CD4-positive, CD25-positive, alpha-beta regulatory T cell (primary cell): ENCODE measurements around the gene RNPC3. TPM values are rescaled to one million over a fixed set of nuclear protein-coding genes. Genes with fewer than 3 reads are reported as not detected.

Experiments
- ATAC-seq, 2 donors: fragments of 150-1000 bp; cut with Tn5 transposase; one replicate each; pipeline ENCODE4 v1.10.0; 2021; ENCODE audit warnings: low read depth in 2 of 2, moderate number of reproducible peaks in 2 of 2, moderate library complexity in 1 of 2
- DNase-seq, 3 donors: peaks; one replicate each; pipeline versions ENCODE4 v3.0.0 to v3.0.0-alpha.2; 2012 to 2022; ENCODE audit warnings: mixed read lengths in 1 of 3
- H3K27ac ChIP-seq: one replicate; pipeline ENCODE4 v1.7.0; 2013; ENCODE audit warnings: mild to moderate bottlenecking, low read length; ENCODE audit not compliant: insufficient read depth, poor library complexity, severe bottlenecking
- H3K27me3 ChIP-seq: one replicate; pipeline ENCODE4 v1.7.0; 2013; ENCODE audit warnings: low read length; ENCODE audit not compliant: control insufficient read depth, insufficient read depth
- H3K36me3 ChIP-seq: one replicate; pipeline ENCODE4 v1.7.0; 2013; ENCODE audit warnings: mild to moderate bottlenecking, low read length, moderate library complexity; ENCODE audit not compliant: control insufficient read depth, insufficient read depth
- H3K4me1 ChIP-seq: 2 replicates; pipeline ENCODE4 v1.7.0; 2013; ENCODE audit warnings: mild to moderate bottlenecking, low read length; ENCODE audit not compliant: insufficient read depth, control insufficient read depth, poor library complexity, severe bottlenecking
- H3K4me3 ChIP-seq: one replicate; pipeline ENCODE4 v1.7.0; 2013; ENCODE audit warnings: low read depth, mild to moderate bottlenecking, low read length, moderate library complexity
- H3K9me3 ChIP-seq, 2 experiments: 1 replicate in 1 of 2; 2 replicates in 1 of 2; pipeline ENCODE4 v1.7.0; 2013; ENCODE audit warnings: low read length in 2 of 2, mild to moderate bottlenecking in 1 of 2, moderate library complexity in 1 of 2; ENCODE audit not compliant: control insufficient read depth in 2 of 2
- H3K27ac Mint-ChIP-seq, 3 donors: one replicate each; pipeline ENCODE4 v1.8.0; 2020 to 2022; ENCODE audit warnings: mild to moderate bottlenecking in 3 of 3, mixed read lengths in 3 of 3, moderate library complexity in 2 of 3
- H3K27me3 Mint-ChIP-seq: one replicate; pipeline ENCODE4 v1.8.0; 2022; ENCODE audit warnings: mild to moderate bottlenecking, mixed read lengths
- H3K36me3 Mint-ChIP-seq: one replicate; pipeline ENCODE4 v1.8.0; 2020; ENCODE audit warnings: mixed read lengths
- H3K4me1 Mint-ChIP-seq, 4 donors: one replicate each; pipeline ENCODE4 v1.8.0; 2020 to 2022; ENCODE audit warnings: mixed read lengths in 4 of 4, mild to moderate bottlenecking in 1 of 4
- H3K4me3 Mint-ChIP-seq, 4 donors: one replicate each; pipeline ENCODE4 v1.8.0; 2020 to 2022; ENCODE audit warnings: mild to moderate bottlenecking in 4 of 4, mixed read lengths in 4 of 4, moderate library complexity in 3 of 4
- H3K9me3 Mint-ChIP-seq, 7 donors: one replicate each; pipeline ENCODE4 v1.8.0; 2020 to 2022; ENCODE audit warnings: mixed read lengths in 7 of 7, mild to moderate bottlenecking in 3 of 7, moderate library complexity in 2 of 7
- polyA plus RNA-seq, 4 donors: library from polyadenylated mRNA; unstranded; fragments of 300-500 nt; fragmentation: Illumina TruSeq; gene quantifications; one replicate each; pipeline ENCODE4 v1.2.3, GENCODE V29; 2021
- total RNA-seq: library from RNA; stranded (reverse); gene quantifications from one replicate; pipeline ENCODE4 v1.2.3, GENCODE V29; 2022

RNPC3 gene
- total and polyA plus RNA-seq, 5 donors from 2014 or later: 15.3 to 51.1 (median 20.4) TPM

GRCh38 chr1:103513711-103514110 is 11.8 kb upstream of the RNPC3 start:
- Mint-ChIP-seq H3K36me3 (peaks cover 22% of the 10 kb centered on the region), H3K4me1 (peaks cover 5 to 13% (median 6%) of the 10 kb centered on the region in 4 donors), H3K27ac (no peak overlapping the region), H3K27me3 (no peaks in the 10 kb centered on the region), H3K4me3 (no peak overlapping the region), H3K9me3 (peaks cover 0 to 15% (median 0%) of the 10 kb centered on the region in 7 donors)
- no peak for DNase-seq
- ATAC-seq: no peak
- H3K4me1 ChIP-seq: no peaks in the 10 kb centered on the region
- H3K9me3 ChIP-seq: no peaks in the 10 kb centered on the region
- H3K4me3 ChIP-seq: no peak overlapping the region
- no peak overlapping the region for H3K27ac ChIP-seq
- no peaks in the 10 kb centered on the region for H3K36me3 ChIP-seq
- H3K27me3 ChIP-seq: no peaks in the 10 kb centered on the region

GRCh38 chr1:103514920-103515503 is 10.5 kb upstream of the RNPC3 start:
- Mint-ChIP-seq H3K36me3 (peaks cover 21% of the 10 kb centered on the region), H3K4me3 (no peak overlapping the region), H3K4me1 (peaks cover 5 to 13% (median 6%) of the 10 kb centered on the region in 4 donors), H3K9me3 (peaks cover 0 to 15% (median 0%) of the 10 kb centered on the region in 7 donors), H3K27ac (peak overlapping the region in 1 of 3 donors; percentile 10), H3K27me3 (no peaks in the 10 kb centered on the region)
- Histone ChIP-seq H3K27me3 (no peaks in the 10 kb centered on the region), H3K9me3 (no peaks in the 10 kb centered on the region), H3K27ac (no peak overlapping the region), H3K4me1 (no peaks in the 10 kb centered on the region), H3K4me3 (peak overlapping the region; percentile 3), H3K36me3 (no peaks in the 10 kb centered on the region)
- ATAC-seq (peak; percentile 86), DNase-seq (peak in 2 of 3 donors; percentile 62 to 80)

GRCh38 chr1:103516283-103516682 is 9.2 kb upstream of the RNPC3 start:
- H3K4me3 ChIP-seq: no peak overlapping the region
- H3K4me3 Mint-ChIP-seq: no peak overlapping the region
- no peaks in the 10 kb centered on the region for H3K4me1 ChIP-seq
- no peaks in the 10 kb centered on the region for H3K27me3 Mint-ChIP-seq
- no peak overlapping the region for H3K27ac Mint-ChIP-seq
- H3K9me3 Mint-ChIP-seq: peaks cover 0 to 8% (median 0%) of the 10 kb centered on the region in 7 donors
- H3K36me3 Mint-ChIP-seq: peaks cover 12% of the 10 kb centered on the region
- H3K36me3 ChIP-seq: no peaks in the 10 kb centered on the region
- DNase-seq: no peak
- no peak overlapping the region for H3K27ac ChIP-seq
- H3K27me3 ChIP-seq: no peaks in the 10 kb centered on the region
- no peaks in the 10 kb centered on the region for H3K9me3 ChIP-seq
- H3K4me1 Mint-ChIP-seq: peaks cover 5 to 13% (median 6%) of the 10 kb centered on the region in 4 donors
- ATAC-seq: no peak

GRCh38 chr1:103516693-103517092 is 8.8 kb upstream of the RNPC3 start:
- Histone ChIP-seq H3K27me3 (no peaks in the 10 kb centered on the region), H3K27ac (no peak overlapping the region), H3K4me3 (no peak overlapping the region), H3K36me3 (no peaks in the 10 kb centered on the region), H3K4me1 (no peaks in the 10 kb centered on the region), H3K9me3 (no peaks in the 10 kb centered on the region)
- peaks cover 8% of the 10 kb centered on the region for H3K36me3 Mint-ChIP-seq
- no peak for ATAC-seq
- DNase-seq: no peak
- H3K9me3 Mint-ChIP-seq: peaks cover 0 to 3% (median 0%) of the 10 kb centered on the region in 7 donors
- H3K4me1 Mint-ChIP-seq: peaks cover 5 to 13% (median 6%) of the 10 kb centered on the region in 4 donors
- H3K4me3 Mint-ChIP-seq: no peak overlapping the region
- no peaks in the 10 kb centered on the region for H3K27me3 Mint-ChIP-seq
- no peak overlapping the region for H3K27ac Mint-ChIP-seq

- H3K27ac ChIP-seq: no peak overlapping the region
- no peak overlapping the region for H3K4me3 Mint-ChIP-seq
Measured at GRCh38 chr1:103517380-103518047, 8.0 kb upstream of the RNPC3 start.

GRCh38 chr1:103520822-103521221 is 4.7 kb upstream of the RNPC3 start:
- H3K4me1 ChIP-seq: peaks cover 5% of the 10 kb centered on the region
- peaks cover 3% of the 10 kb centered on the region for H3K27me3 Mint-ChIP-seq
- no peaks in the 10 kb centered on the region for H3K9me3 Mint-ChIP-seq
- no peak overlapping the region for H3K27ac Mint-ChIP-seq
- no peak for ATAC-seq
- no peak overlapping the region for H3K27ac ChIP-seq
- no peaks in the 10 kb centered on the region for H3K36me3 Mint-ChIP-seq
- DNase-seq: no peak
- peaks cover 4 to 12% (median 8%) of the 10 kb centered on the region in 4 donors for H3K4me1 Mint-ChIP-seq
- no peaks in the 10 kb centered on the region for H3K9me3 ChIP-seq
- no peak overlapping the region for H3K4me3 Mint-ChIP-seq
- H3K36me3 ChIP-seq: no peaks in the 10 kb centered on the region
- no peak overlapping the region for H3K4me3 ChIP-seq
- H3K27me3 ChIP-seq: no peaks in the 10 kb centered on the region

More at GRCh38 chr1:103517380-103518047, 8.0 kb upstream of the RNPC3 start:
- H3K27me3 ChIP-seq: no peaks in the 10 kb centered on the region
- H3K36me3 Mint-ChIP-seq: peaks cover 2% of the 10 kb centered on the region
- no peaks in the 10 kb centered on the region for H3K36me3 ChIP-seq
- H3K9me3 Mint-ChIP-seq: no peaks in the 10 kb centered on the region
- H3K27me3 Mint-ChIP-seq: no peaks in the 10 kb centered on the region
- no peak overlapping the region for H3K4me3 ChIP-seq
- peak in 1 of 2 donors; percentile 38 for ATAC-seq
- no peaks in the 10 kb centered on the region for H3K9me3 ChIP-seq
- H3K4me1 ChIP-seq: no peaks in the 10 kb centered on the region
- DNase-seq: peak in 1 of 3 donors; percentile 16
- no peak overlapping the region for H3K27ac Mint-ChIP-seq
- peaks cover 5 to 13% (median 6%) of the 10 kb centered on the region in 4 donors for H3K4me1 Mint-ChIP-seq

GRCh38 chr1:103523346-103523745 is 2.2 kb upstream of the RNPC3 start:
- Mint-ChIP-seq H3K36me3 (peaks cover 4% of the 10 kb centered on the region), H3K4me3 (peak overlapping the region in 2 of 4 donors; percentile 5), H3K27ac (peak overlapping the region in 1 of 3 donors; percentile 80), H3K9me3 (peaks cover 0 to 1% (median 0%) of the 10 kb centered on the region in 7 donors), H3K4me1 (peaks cover 20 to 26% (median 23%) of the 10 kb centered on the region in 4 donors), H3K27me3 (peaks cover 5% of the 10 kb centered on the region)
- no peaks in the 10 kb centered on the region for H3K27me3 ChIP-seq
- no peak for ATAC-seq
- DNase-seq: no peak
- peaks cover 25% of the 10 kb centered on the region for H3K4me1 ChIP-seq
- no peak overlapping the region for H3K27ac ChIP-seq
- H3K36me3 ChIP-seq: peaks cover 4% of the 10 kb centered on the region
- no peak overlapping the region for H3K4me3 ChIP-seq
- no peaks in the 10 kb centered on the region for H3K9me3 ChIP-seq
